ENCODE data around the gene RPLP2.

DNA sequence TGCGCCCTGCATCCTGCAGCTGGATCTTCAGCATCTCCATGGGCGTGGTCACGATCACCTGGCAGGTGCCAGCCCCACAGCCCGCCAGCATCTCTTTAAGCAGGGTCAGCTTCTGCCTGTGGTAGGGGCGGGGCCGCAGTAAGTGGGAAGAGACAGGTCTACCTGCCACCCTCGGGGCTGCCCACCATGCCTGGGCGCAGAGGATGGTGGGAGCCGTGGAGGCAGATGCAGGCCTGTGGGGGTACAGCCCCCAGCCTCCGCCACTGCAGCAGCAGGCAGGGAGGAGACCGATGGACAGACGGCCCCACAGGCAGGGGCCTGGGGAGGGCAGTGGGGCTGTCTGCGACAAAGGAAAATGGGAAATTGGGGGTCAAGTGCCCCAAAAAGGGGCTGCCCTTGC lies 16.9 kb upstream of the RPLP2 start:
- TF ChIP-seq EP300 (IDR thresholded peaks at IDR 0.05; ENCODE audit: borderline replicate concordance) = no peak
- no peak for TF ChIP-seq RAD21 (IDR thresholded peaks at IDR 0.05; ENCODE audit: low read depth)
- TF ChIP-seq, protein P1, sequence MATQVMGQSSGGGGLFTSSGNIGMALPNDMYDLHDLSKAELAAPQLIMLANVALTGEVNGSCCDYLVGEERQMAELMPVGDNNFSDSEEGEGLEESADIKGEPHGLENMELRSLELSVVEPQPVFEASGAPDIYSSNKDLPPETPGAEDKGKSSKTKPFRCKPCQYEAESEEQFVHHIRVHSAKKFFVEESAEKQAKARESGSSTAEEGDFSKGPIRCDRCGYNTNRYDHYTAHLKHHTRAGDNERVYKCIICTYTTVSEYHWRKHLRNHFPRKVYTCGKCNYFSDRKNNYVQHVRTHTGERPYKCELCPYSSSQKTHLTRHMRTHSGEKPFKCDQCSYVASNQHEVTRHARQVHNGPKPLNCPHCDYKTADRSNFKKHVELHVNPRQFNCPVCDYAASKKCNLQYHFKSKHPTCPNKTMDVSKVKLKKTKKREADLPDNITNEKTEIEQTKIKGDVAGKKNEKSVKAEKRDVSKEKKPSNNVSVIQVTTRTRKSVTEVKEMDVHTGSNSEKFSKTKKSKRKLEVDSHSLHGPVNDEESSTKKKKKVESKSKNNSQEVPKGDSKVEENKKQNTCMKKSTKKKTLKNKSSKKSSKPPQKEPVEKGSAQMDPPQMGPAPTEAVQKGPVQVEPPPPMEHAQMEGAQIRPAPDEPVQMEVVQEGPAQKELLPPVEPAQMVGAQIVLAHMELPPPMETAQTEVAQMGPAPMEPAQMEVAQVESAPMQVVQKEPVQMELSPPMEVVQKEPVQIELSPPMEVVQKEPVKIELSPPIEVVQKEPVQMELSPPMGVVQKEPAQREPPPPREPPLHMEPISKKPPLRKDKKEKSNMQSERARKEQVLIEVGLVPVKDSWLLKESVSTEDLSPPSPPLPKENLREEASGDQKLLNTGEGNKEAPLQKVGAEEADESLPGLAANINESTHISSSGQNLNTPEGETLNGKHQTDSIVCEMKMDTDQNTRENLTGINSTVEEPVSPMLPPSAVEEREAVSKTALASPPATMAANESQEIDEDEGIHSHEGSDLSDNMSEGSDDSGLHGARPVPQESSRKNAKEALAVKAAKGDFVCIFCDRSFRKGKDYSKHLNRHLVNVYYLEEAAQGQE (IDR thresholded peaks at IDR 0.05; ENCODE audit: low read depth) = no peak
- TF ChIP-seq ZBTB7A (IDR thresholded peaks at IDR 0.05; ENCODE audit: low read depth) = no peak

All from Ishikawa (cell line).